CD4-positive, alpha-beta memory T cell (primary cell): Measurements from ENCODE around the gene PTPRD. TPM values are rescaled to one million over a fixed set of nuclear protein-coding genes. Genes with fewer than 3 reads are reported as not detected.

Experiments
- CTCF ChIA-PET: fragments of 350-600 bp; sonication (Branson Sonifier 250); formaldehyde crosslinking; loops from one replicate; lab custom pipeline; 2021; ENCODE audit warnings: inconsistent platforms; ENCODE audit not compliant: partially characterized antibody; lab: Charles Lee
- POLR2A ChIA-PET: fragments of 350-600 bp; sonication (Branson Sonifier 250); formaldehyde crosslinking; loops from one replicate; lab custom pipeline; 2021; ENCODE audit not compliant: partially characterized antibody; lab: Charles Lee
- DNase-seq, 5 donors: peaks; one replicate each; pipeline versions ENCODE4 v3.0.0 to v3.0.0-alpha.2; 2020 to 2022; ENCODE audit warnings: mixed read lengths in 1 of 5
- H3K27ac ChIP-seq: one replicate; pipeline ENCODE4 v1.7.0; 2013; ENCODE audit warnings: low read depth, low read length
- H3K27me3 ChIP-seq: 2 replicates; pipeline ENCODE4 v1.7.0; 2013; ENCODE audit warnings: mild to moderate bottlenecking, low read length, moderate library complexity; ENCODE audit not compliant: insufficient read depth
- H3K36me3 ChIP-seq: 2 replicates; pipeline ENCODE4 v1.7.0; 2013; ENCODE audit warnings: mild to moderate bottlenecking, low read length, moderate library complexity; ENCODE audit not compliant: insufficient read depth
- H3K4me1 ChIP-seq: 2 replicates; pipeline ENCODE4 v1.7.0; 2013; ENCODE audit warnings: mild to moderate bottlenecking, low read length, moderate library complexity; ENCODE audit not compliant: insufficient read depth
- H3K4me3 ChIP-seq, 2 donors: one replicate each; pipeline ENCODE4 v1.7.0; 2013; ENCODE audit warnings: low read length in 2 of 2, mild to moderate bottlenecking in 1 of 2
- H3K9me3 ChIP-seq, 2 donors: one replicate each; pipeline ENCODE4 v1.7.0; 2013; ENCODE audit warnings: low read length in 2 of 2, control low read depth in 1 of 2; ENCODE audit not compliant: control insufficient read depth in 1 of 2
- H3K27ac Mint-ChIP-seq, 7 donors: one replicate each; pipeline ENCODE4 v1.8.0; 2020 to 2021; ENCODE audit warnings: mixed read lengths in 7 of 7, mild to moderate bottlenecking in 6 of 7, inconsistent platforms in 3 of 7, moderate library complexity in 3 of 7
- H3K27me3 Mint-ChIP-seq, 2 donors: one replicate each; pipeline ENCODE4 v1.8.0; 2020 to 2021; ENCODE audit warnings: mixed read lengths in 2 of 2
- H3K36me3 Mint-ChIP-seq, 2 donors: one replicate each; pipeline ENCODE4 v1.8.0; 2020 to 2021; ENCODE audit warnings: mixed read lengths in 2 of 2, inconsistent platforms in 1 of 2, mild to moderate bottlenecking in 1 of 2
- H3K4me1 Mint-ChIP-seq, 4 donors: one replicate each; pipeline ENCODE4 v1.8.0; 2020 to 2021; ENCODE audit warnings: mixed read lengths in 4 of 4, mild to moderate bottlenecking in 1 of 4
- H3K4me3 Mint-ChIP-seq, 8 donors: one replicate each; pipeline ENCODE4 v1.8.0; 2020 to 2021; ENCODE audit warnings: mixed read lengths in 8 of 8, mild to moderate bottlenecking in 7 of 8, moderate library complexity in 6 of 8, inconsistent platforms in 3 of 8
- H3K9me3 Mint-ChIP-seq, 8 donors: one replicate each; pipeline ENCODE4 v1.8.0; 2020 to 2021; ENCODE audit warnings: mixed read lengths in 8 of 8, mild to moderate bottlenecking in 5 of 8, inconsistent platforms in 3 of 8, moderate library complexity in 1 of 8
- intact Hi-C: fragments of 100-400 bp; cut with micrococcal nuclease; formaldehyde crosslinking; loops from one replicate; pipeline ENCODE4 v1.15.1; 2023
- polyA plus RNA-seq, 2 donors: library from polyadenylated mRNA; unstranded; fragments of 300-500 nt; fragmentation: Illumina TruSeq; gene quantifications; one replicate each; pipeline ENCODE4 v1.2.3, GENCODE V29; 2021
- total RNA-seq, 2 experiments: library from RNA; stranded (reverse); gene quantifications; one replicate each; pipeline ENCODE4 v1.2.3, GENCODE V29; 2021

PTPRD gene
- total and polyA plus RNA-seq, 4 experiments from 2014 or later: not detected

DNA sequence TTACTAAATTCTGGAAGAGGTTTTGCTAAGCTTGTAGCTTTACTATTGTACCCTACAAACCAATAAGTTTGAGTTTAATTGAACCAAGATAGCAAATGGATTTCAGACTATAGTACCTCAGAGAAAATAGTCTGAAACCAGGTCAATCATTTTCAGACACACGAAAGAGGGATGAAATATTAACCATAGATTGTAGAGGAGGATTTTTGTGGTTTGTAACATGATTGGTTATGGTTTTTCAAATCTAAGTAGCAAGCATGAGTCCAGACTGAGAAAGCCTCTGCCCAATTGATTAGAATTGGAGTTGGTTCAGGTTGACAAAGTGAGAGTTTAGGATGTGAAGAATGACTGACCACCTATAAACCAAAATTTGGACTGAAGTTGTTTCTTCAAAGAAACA, 2250.6 kb downstream of the PTPRD start:
- intact Hi-C loops: no loop called here
- no peaks in the 10 kb centered on the region for H3K9me3 Mint-ChIP-seq
- POLR2A ChIA-PET: no interaction called here
- Histone ChIP-seq H3K4me3 (no peak overlapping the region), H3K4me1 (no peaks in the 10 kb centered on the region), H3K27me3 (no peaks in the 10 kb centered on the region), H3K9me3 (no peaks in the 10 kb centered on the region), H3K27ac (no peak overlapping the region), H3K36me3 (no peaks in the 10 kb centered on the region)
- no peak overlapping the region for H3K27ac Mint-ChIP-seq
- no peaks in the 10 kb centered on the region for H3K4me1 Mint-ChIP-seq
- no peak overlapping the region for H3K4me3 Mint-ChIP-seq
- H3K36me3 Mint-ChIP-seq: no peaks in the 10 kb centered on the region
- no peak for DNase-seq
- no peaks in the 10 kb centered on the region for H3K27me3 Mint-ChIP-seq
- CTCF ChIA-PET: interaction anchor here (0.8 kb wide), 1 partner anchor 174 kb away, joined by 3 read pairs; no protein-coding TSS in a partner anchor

DNA sequence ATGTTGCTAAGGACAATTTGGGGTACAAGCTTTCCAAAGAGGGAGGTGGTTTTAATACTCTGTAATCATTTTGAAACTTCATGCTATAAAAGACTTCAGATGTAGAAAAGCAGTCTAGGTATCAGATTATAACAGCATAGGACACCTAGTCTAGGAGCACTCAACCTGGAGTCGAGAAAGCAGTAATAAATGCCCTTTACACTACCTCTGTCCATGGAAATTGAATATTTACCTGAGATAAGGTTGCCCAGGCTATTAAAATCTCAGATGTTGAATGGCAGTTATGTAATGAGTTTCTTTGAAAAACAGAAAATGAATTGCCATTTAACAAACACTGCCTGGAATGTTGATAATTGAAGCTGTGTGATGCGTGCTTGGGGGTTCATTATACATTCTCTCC, 2251.4 kb downstream of the PTPRD start:
- POLR2A ChIA-PET: no interaction called here
- H3K4me1 Mint-ChIP-seq: no peaks in the 10 kb centered on the region
- no peaks in the 10 kb centered on the region for H3K27me3 Mint-ChIP-seq
- no peaks in the 10 kb centered on the region for H3K36me3 ChIP-seq
- H3K4me3 ChIP-seq: no peak overlapping the region
- H3K4me3 Mint-ChIP-seq: no peak overlapping the region
- no peaks in the 10 kb centered on the region for H3K4me1 ChIP-seq
- CTCF ChIA-PET: no interaction called here
- intact Hi-C loops: no loop called here
- no peaks in the 10 kb centered on the region for H3K9me3 ChIP-seq
- no peaks in the 10 kb centered on the region for H3K27me3 ChIP-seq
- no peak overlapping the region for H3K27ac Mint-ChIP-seq
- no peak for DNase-seq
- no peak overlapping the region for H3K27ac ChIP-seq
- no peaks in the 10 kb centered on the region for H3K36me3 Mint-ChIP-seq
- no peaks in the 10 kb centered on the region for H3K9me3 Mint-ChIP-seq

DNA sequence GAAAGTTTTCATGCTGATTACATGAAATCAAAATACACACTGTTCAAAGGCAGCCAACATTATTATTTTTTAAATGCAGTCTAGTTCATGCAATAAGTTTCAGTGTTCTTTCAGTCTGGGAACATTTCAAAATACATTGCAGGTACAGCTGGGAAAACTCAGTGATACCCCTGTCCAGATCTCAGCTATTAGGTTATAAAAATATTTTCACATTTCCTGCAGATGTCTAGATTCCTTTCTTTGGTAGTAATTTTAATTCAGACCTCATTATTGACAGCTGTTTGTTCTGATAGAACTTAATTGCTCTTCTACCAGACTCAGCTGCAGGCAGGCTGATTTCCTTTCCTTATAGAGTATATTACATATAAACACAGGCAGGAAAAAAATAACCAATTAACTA, 2256.4 kb downstream of the PTPRD start:
- no peak for DNase-seq
- H3K27me3 Mint-ChIP-seq: no peaks in the 10 kb centered on the region
- H3K4me1 Mint-ChIP-seq: peaks cover 0 to 1% (median 0%) of the 10 kb centered on the region in 4 donors
- no peaks in the 10 kb centered on the region for H3K9me3 Mint-ChIP-seq
- Histone ChIP-seq H3K27me3 (no peaks in the 10 kb centered on the region), H3K4me3 (no peak overlapping the region), H3K4me1 (no peaks in the 10 kb centered on the region), H3K27ac (no peak overlapping the region), H3K36me3 (no peaks in the 10 kb centered on the region), H3K9me3 (no peaks in the 10 kb centered on the region)
- H3K36me3 Mint-ChIP-seq: no peaks in the 10 kb centered on the region
- ChIA-PET CTCF (interaction anchor here (1.2 kb wide), 1 partner anchor 1304 kb away, joined by 3 read pairs; no protein-coding TSS in a partner anchor), POLR2A (no interaction called here)
- H3K4me3 Mint-ChIP-seq: no peak overlapping the region
- no peak overlapping the region for H3K27ac Mint-ChIP-seq
- intact Hi-C loops: no loop called here

DNA sequence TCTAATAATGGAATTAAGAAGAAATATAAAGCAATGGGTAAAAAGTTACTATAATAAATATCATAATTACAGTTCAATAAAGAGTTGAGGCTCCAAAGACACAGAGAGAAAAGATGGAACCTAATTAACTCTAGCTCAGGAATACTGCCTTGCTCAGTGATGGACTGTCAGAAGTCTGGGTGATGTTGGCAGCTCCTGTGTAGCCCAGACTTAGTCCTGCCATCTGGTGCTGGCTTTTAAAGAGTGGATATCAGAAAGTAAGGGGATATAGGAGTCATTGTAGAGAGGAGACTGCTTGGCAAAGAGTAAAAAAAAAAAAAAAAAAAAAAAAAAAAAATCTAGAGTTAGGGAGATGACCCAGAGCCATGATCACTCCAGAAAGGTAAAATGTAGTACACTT, 2261.4 kb downstream of the PTPRD start:
- H3K27ac ChIP-seq: no peak overlapping the region
- DNase-seq: no peak
- no peak overlapping the region for H3K4me3 ChIP-seq
- Mint-ChIP-seq H3K27ac (no peak overlapping the region), H3K4me1 (peaks cover 0 to 1% (median 0%) of the 10 kb centered on the region in 4 donors), H3K36me3 (no peaks in the 10 kb centered on the region), H3K27me3 (no peaks in the 10 kb centered on the region), H3K4me3 (no peak overlapping the region), H3K9me3 (no peaks in the 10 kb centered on the region)
- no peaks in the 10 kb centered on the region for H3K4me1 ChIP-seq
- H3K9me3 ChIP-seq: no peaks in the 10 kb centered on the region
- no peaks in the 10 kb centered on the region for H3K27me3 ChIP-seq
- ChIA-PET POLR2A (no interaction called here), CTCF (no interaction called here)
- H3K36me3 ChIP-seq: no peaks in the 10 kb centered on the region
- intact Hi-C loops: no loop called here

DNA sequence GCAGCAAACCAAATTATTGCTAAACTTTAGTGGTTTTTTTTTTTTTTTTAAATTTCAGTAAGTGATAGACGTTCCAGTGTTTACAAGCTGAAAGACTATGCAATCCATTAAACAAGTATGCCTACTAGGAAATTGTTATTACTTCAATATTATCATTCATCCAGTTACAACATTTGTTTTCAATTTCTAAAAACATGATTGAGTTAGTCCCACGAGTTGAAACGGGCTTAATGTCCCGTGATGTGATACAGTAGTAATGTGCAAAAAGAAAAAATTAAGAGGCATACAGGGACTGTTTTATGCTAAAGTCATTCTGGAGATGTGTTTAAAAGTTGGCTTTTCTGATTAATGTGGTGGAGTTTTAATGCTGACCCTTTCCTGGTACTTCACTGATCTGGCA, 2262.9 kb downstream of the PTPRD start:
- H3K27me3 Mint-ChIP-seq: no peaks in the 10 kb centered on the region
- no peak overlapping the region for H3K27ac ChIP-seq
- H3K36me3 ChIP-seq: no peaks in the 10 kb centered on the region
- no peaks in the 10 kb centered on the region for H3K27me3 ChIP-seq
- no peaks in the 10 kb centered on the region for H3K9me3 ChIP-seq
- POLR2A ChIA-PET: no interaction called here
- H3K4me3 ChIP-seq: no peak overlapping the region
- H3K36me3 Mint-ChIP-seq: no peaks in the 10 kb centered on the region
- no peaks in the 10 kb centered on the region for H3K4me1 ChIP-seq
- no peak for DNase-seq
- H3K4me1 Mint-ChIP-seq: peaks cover 0 to 1% (median 0%) of the 10 kb centered on the region in 4 donors
- intact Hi-C loops: no loop called here
- CTCF ChIA-PET: no interaction called here
- no peak overlapping the region for H3K4me3 Mint-ChIP-seq
- H3K27ac Mint-ChIP-seq: no peak overlapping the region
- no peaks in the 10 kb centered on the region for H3K9me3 Mint-ChIP-seq

DNA sequence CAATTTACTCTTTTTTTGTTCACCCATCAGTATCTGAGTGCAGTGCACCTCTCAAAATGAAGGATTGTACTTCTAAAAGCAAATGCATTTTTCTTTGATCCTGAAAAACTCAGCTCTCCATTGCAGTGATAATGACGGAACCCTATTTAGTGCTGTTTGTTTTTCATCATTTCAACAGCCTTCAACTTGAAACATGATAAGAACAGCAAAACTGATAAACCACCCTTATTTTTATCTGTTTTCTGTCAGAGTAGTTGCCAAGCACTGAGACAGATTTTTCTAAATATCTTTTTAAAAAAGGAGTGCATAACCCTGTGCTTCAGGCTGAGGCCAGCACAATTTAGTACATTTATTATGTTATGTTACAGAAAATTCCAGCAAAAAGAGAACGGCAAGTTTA, 2263.4 kb downstream of the PTPRD start:
- Histone ChIP-seq H3K4me3 (no peak overlapping the region), H3K27ac (no peak overlapping the region), H3K9me3 (no peaks in the 10 kb centered on the region), H3K4me1 (no peaks in the 10 kb centered on the region), H3K36me3 (no peaks in the 10 kb centered on the region), H3K27me3 (no peaks in the 10 kb centered on the region)
- intact Hi-C loops: no loop called here
- H3K27me3 Mint-ChIP-seq: no peaks in the 10 kb centered on the region
- H3K27ac Mint-ChIP-seq: no peak overlapping the region
- no peak overlapping the region for H3K4me3 Mint-ChIP-seq
- ChIA-PET CTCF (no interaction called here), POLR2A (no interaction called here)
- no peak for DNase-seq
- H3K4me1 Mint-ChIP-seq: peaks cover 0 to 1% (median 0%) of the 10 kb centered on the region in 4 donors
- H3K36me3 Mint-ChIP-seq: no peaks in the 10 kb centered on the region
- H3K9me3 Mint-ChIP-seq: no peaks in the 10 kb centered on the region

DNA sequence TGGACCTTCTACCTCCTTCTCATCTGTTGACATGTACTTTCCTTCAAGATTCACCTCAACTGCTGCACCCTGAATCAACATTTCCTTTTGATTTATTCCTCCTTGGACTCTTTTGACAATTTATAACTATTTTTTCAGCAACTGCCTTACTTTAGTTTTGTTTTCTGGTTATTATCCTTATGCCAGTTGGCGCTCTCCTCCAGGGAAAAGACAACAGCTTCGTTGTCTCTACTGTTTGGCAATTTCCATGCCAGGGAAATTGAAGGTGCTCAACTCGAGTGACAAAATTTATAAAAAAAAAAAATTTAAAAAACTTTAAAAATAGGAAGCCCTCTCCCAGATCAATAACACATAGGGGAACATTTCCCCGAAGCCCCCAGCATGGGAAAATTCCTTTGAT, 2264.0 kb downstream of the PTPRD start:
- no peak for DNase-seq
- Mint-ChIP-seq H3K4me3 (peak overlapping the region in 1 of 8 donors; percentile 2), H3K36me3 (no peaks in the 10 kb centered on the region), H3K4me1 (peaks cover 0 to 1% (median 0%) of the 10 kb centered on the region in 4 donors), H3K27me3 (no peaks in the 10 kb centered on the region), H3K9me3 (no peaks in the 10 kb centered on the region), H3K27ac (no peak overlapping the region)
- Histone ChIP-seq H3K36me3 (no peaks in the 10 kb centered on the region), H3K9me3 (no peaks in the 10 kb centered on the region), H3K4me1 (no peaks in the 10 kb centered on the region), H3K27ac (no peak overlapping the region), H3K27me3 (no peaks in the 10 kb centered on the region), H3K4me3 (no peak overlapping the region)
- intact Hi-C loops: no loop called here
- CTCF ChIA-PET: no interaction called here
- POLR2A ChIA-PET: no interaction called here

DNA sequence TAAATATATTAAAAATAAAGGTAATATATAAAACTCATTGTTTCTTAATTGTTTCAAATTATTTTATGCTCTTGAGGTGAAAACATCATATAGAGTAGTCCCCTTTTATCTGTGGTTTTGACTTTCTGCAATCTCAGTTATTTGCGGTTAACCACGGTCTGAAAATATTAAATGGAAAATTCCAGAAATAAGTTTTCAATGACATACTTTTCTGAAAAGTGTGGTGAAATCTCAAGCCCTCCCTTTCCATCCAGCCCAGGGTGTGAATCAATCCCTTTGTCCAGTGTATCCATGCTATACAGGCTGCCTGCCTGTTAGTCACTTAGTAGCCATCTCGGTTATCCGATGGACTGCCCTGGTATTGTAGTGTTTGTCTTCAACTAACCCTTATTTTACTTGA, 2266.5 kb downstream of the PTPRD start:
- Mint-ChIP-seq H3K4me1 (no peaks in the 10 kb centered on the region), H3K27me3 (no peaks in the 10 kb centered on the region), H3K27ac (no peak overlapping the region), H3K9me3 (no peaks in the 10 kb centered on the region), H3K4me3 (no peak overlapping the region), H3K36me3 (no peaks in the 10 kb centered on the region)
- no peaks in the 10 kb centered on the region for H3K36me3 ChIP-seq
- no peaks in the 10 kb centered on the region for H3K9me3 ChIP-seq
- DNase-seq: no peak
- H3K4me3 ChIP-seq: no peak overlapping the region
- POLR2A ChIA-PET: no interaction called here
- H3K4me1 ChIP-seq: no peaks in the 10 kb centered on the region
- CTCF ChIA-PET: no interaction called here
- no peak overlapping the region for H3K27ac ChIP-seq
- no peaks in the 10 kb centered on the region for H3K27me3 ChIP-seq
- intact Hi-C loops: no loop called here
